ENCODE measurements around the gene USP47. TPM values are rescaled to one million over a fixed set of nuclear protein-coding genes. Genes with fewer than 3 reads are reported as not detected.

USP47 gene
- total RNA-seq, 1 donor from 2014 or later: 45.1 TPM

- TF ChIP-seq CTCF (IDR thresholded peaks at IDR 0.05; ENCODE audit: unreplicated experiment): no peak
- Mint-ChIP-seq H3K27ac (ENCODE audit: unreplicated experiment) (peak overlapping the region; percentile 30), H3K4me3 (ENCODE audit: unreplicated experiment) (no peak overlapping the region), H3K36me3 (ENCODE audit: low read depth, unreplicated experiment) (peaks cover 11% of the 10 kb centered on the region), H3K4me1 (ENCODE audit: unreplicated experiment) (peaks cover 9% of the 10 kb centered on the region), H3K27me3 (ENCODE audit: unreplicated experiment) (peaks cover 12% of the 10 kb centered on the region), H3K9me3 (ENCODE audit: unreplicated experiment) (no peaks in the 10 kb centered on the region)
- no peak for DNase-seq (ENCODE audit: low spot score)
Observed at GRCh38 chr11:11965656-11966353, 124.0 kb downstream of the USP47 start.

GRCh38 chr11:11966354-11966741 is 124.6 kb downstream of the USP47 start:
- peak overlapping the region; percentile 30 for H3K27ac Mint-ChIP-seq (ENCODE audit: unreplicated experiment)
- H3K27me3 Mint-ChIP-seq (ENCODE audit: unreplicated experiment): peaks cover 12% of the 10 kb centered on the region
- DNase-seq (ENCODE audit: low spot score): no peak
- no peaks in the 10 kb centered on the region for H3K9me3 Mint-ChIP-seq (ENCODE audit: unreplicated experiment)
- no peak for TF ChIP-seq CTCF (IDR thresholded peaks at IDR 0.05; ENCODE audit: unreplicated experiment)
- H3K36me3 Mint-ChIP-seq (ENCODE audit: low read depth, unreplicated experiment): peaks cover 11% of the 10 kb centered on the region
- peaks cover 6% of the 10 kb centered on the region for H3K4me1 Mint-ChIP-seq (ENCODE audit: unreplicated experiment)
- no peak overlapping the region for H3K4me3 Mint-ChIP-seq (ENCODE audit: unreplicated experiment)

- no peak overlapping the region for H3K4me3 Mint-ChIP-seq (ENCODE audit: unreplicated experiment)
- H3K9me3 Mint-ChIP-seq (ENCODE audit: unreplicated experiment): no peaks in the 10 kb centered on the region
- peaks cover 5% of the 10 kb centered on the region for H3K4me1 Mint-ChIP-seq (ENCODE audit: unreplicated experiment)
- peaks cover 9% of the 10 kb centered on the region for H3K36me3 Mint-ChIP-seq (ENCODE audit: low read depth, unreplicated experiment)
- DNase-seq (ENCODE audit: low spot score): peak; percentile 83
- TF ChIP-seq CTCF (IDR thresholded peaks at IDR 0.05; ENCODE audit: unreplicated experiment): peak; percentile 81
- H3K27me3 Mint-ChIP-seq (ENCODE audit: unreplicated experiment): peaks cover 12% of the 10 kb centered on the region
- no peak overlapping the region for H3K27ac Mint-ChIP-seq (ENCODE audit: unreplicated experiment)
Observed at GRCh38 chr11:11966826-11967668, 125.3 kb downstream of the USP47 start.

GRCh38 chr11:11967669-11968510 is 126.1 kb downstream of the USP47 start:
- Mint-ChIP-seq H3K4me3 (ENCODE audit: unreplicated experiment) (no peak overlapping the region), H3K9me3 (ENCODE audit: unreplicated experiment) (no peaks in the 10 kb centered on the region), H3K36me3 (ENCODE audit: low read depth, unreplicated experiment) (peaks cover 3% of the 10 kb centered on the region), H3K27me3 (ENCODE audit: unreplicated experiment) (peaks cover 10% of the 10 kb centered on the region), H3K27ac (ENCODE audit: unreplicated experiment) (no peak overlapping the region), H3K4me1 (ENCODE audit: unreplicated experiment) (no peaks in the 10 kb centered on the region)
- TF ChIP-seq CTCF (IDR thresholded peaks at IDR 0.05; ENCODE audit: unreplicated experiment): no peak
- DNase-seq (ENCODE audit: low spot score): no peak
